ENCODE data around the gene RELN. TPM values are rescaled to one million over a fixed set of nuclear protein-coding genes. Genes with fewer than 3 reads are reported as not detected.

The RELN gene
- total and polyA plus RNA-seq, 9 of the 15 experiments (the other 6 are each of a cell fraction or from before 2014, with no cell fraction given): 12.9 to 43.2 (median 18.1) TPM

DNA sequence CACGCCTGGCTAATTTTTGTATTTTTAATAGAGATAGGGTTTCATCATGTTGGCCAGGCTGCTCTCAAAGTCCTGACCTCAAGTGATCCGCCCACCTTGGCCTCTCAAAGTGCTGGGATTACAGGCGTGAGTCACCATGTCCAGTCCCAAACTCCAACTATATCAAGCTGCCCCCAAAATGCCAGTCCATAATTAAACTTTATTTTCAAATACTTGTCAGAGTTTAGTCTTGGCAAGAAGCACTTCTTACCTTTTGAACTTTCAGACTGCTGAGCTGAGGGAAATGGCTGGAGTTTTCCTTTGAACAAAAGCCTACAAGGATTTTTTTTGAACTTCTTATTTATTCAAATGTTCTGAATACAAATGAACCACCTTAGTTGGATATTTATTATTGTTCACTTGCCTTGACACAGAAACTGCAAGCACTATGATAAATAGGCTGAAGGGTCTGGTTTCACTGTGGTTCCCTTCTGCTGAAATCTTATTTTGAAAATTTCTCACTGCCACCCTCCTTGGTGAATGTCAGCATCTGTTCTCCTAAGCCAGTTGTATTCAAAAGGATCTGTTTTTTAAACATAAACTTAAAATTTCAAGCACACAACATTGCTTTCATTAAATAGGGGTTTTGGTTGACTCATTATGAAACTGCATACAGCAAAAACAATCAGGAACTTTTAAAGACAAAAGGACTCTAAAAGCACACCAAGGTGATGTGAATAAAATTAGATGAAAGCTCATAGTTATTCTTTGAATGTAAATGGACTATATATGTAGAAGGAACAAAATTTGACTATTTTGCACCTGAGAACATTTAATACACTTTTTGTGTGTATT lies 441.8 kb downstream of the RELN start:
- H3K4me1 ChIP-seq (replicated peaks in 1 of 2; ENCODE audit: control insufficient read depth in 2 of 2, insufficient read depth in 2 of 2, low read length in 2 of 2): no peaks in the 10 kb centered on the region
- H3K79me2 ChIP-seq (ENCODE audit: control insufficient read depth, insufficient read depth, low read length): no peaks in the 10 kb centered on the region
- no peaks in the 10 kb centered on the region for H3K9me1 ChIP-seq (ENCODE audit: control insufficient read depth, insufficient read depth, low read length)
- no peak overlapping the region for H2AFZ ChIP-seq (ENCODE audit: low read depth, low read length)
- 68% methylated on average over 3 of the region's 3 CpGs for WGBS (ENCODE audit: insufficient coverage, low coverage, missing lambda C conversion rate)
- H3K36me3 ChIP-seq (ENCODE audit: control insufficient read depth, insufficient read depth, low read length): peaks cover 17% of the 10 kb centered on the region
- no peaks in the 10 kb centered on the region for H3K27me3 ChIP-seq (ENCODE audit: control insufficient read depth in 2 of 2, insufficient read depth in 2 of 2, low read length in 2 of 2)
- TF ChIP-seq POLR2B (IDR thresholded peaks at IDR 0.05; ENCODE audit: low read depth, partially characterized antibody): no peak
- 0 out of 2 replicates have a peak, but pooled peaks have one; percentile 21 for TF ChIP-seq EGR1 (conservative IDR thresholded peaks at IDR 0.05)
- no peak for TF ChIP-seq HIVEP1 (CRISPR knock-in tag; IDR thresholded peaks at IDR 0.05)
- no peak for TF ChIP-seq BRD9 (IDR thresholded peaks at IDR 0.05; ENCODE audit: low read depth, partially characterized antibody)
- TF ChIP-seq HNRNPUL1 (IDR thresholded peaks at IDR 0.05; ENCODE audit: low read length): no peak
- TF ChIP-seq, protein P1, sequence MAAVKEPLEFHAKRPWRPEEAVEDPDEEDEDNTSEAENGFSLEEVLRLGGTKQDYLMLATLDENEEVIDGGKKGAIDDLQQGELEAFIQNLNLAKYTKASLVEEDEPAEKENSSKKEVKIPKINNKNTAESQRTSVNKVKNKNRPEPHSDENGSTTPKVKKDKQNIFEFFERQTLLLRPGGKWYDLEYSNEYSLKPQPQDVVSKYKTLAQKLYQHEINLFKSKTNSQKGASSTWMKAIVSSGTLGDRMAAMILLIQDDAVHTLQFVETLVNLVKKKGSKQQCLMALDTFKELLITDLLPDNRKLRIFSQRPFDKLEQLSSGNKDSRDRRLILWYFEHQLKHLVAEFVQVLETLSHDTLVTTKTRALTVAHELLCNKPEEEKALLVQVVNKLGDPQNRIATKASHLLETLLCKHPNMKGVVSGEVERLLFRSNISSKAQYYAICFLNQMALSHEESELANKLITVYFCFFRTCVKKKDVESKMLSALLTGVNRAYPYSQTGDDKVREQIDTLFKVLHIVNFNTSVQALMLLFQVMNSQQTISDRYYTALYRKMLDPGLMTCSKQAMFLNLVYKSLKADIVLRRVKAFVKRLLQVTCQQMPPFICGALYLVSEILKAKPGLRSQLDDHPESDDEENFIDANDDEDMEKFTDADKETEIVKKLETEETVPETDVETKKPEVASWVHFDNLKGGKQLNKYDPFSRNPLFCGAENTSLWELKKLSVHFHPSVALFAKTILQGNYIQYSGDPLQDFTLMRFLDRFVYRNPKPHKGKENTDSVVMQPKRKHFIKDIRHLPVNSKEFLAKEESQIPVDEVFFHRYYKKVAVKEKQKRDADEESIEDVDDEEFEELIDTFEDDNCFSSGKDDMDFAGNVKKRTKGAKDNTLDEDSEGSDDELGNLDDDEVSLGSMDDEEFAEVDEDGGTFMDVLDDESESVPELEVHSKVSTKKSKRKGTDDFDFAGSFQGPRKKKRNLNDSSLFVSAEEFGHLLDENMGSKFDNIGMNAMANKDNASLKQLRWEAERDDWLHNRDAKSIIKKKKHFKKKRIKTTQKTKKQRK (IDR thresholded peaks at IDR 0.05; ENCODE audit: borderline replicate concordance, low read depth, low read length): no peak
- TF ChIP-seq, protein P2, sequence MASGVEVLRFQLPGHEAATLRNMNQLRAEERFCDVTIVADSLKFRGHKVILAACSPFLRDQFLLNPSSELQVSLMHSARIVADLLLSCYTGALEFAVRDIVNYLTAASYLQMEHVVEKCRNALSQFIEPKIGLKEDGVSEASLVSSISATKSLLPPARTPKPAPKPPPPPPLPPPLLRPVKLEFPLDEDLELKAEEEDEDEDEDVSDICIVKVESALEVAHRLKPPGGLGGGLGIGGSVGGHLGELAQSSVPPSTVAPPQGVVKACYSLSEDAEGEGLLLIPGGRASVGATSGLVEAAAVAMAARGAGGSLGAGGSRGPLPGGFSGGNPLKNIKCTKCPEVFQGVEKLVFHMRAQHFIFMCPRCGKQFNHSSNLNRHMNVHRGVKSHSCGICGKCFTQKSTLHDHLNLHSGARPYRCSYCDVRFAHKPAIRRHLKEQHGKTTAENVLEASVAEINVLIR (CRISPR knock-in tag; IDR thresholded peaks at IDR 0.05): no peak
- TF ChIP-seq NFYB (IDR thresholded peaks at IDR 0.05; ENCODE audit: extremely low read depth, insufficient read length): no peak
- TF ChIP-seq, protein P3, sequence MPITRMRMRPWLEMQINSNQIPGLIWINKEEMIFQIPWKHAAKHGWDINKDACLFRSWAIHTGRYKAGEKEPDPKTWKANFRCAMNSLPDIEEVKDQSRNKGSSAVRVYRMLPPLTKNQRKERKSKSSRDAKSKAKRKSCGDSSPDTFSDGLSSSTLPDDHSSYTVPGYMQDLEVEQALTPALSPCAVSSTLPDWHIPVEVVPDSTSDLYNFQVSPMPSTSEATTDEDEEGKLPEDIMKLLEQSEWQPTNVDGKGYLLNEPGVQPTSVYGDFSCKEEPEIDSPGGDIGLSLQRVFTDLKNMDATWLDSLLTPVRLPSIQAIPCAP (CRISPR knock-in tag; IDR thresholded peaks at IDR 0.05; ENCODE audit: borderline replicate concordance): no peak
- no peaks in the 10 kb centered on the region for H4K20me1 ChIP-seq (replicated peaks; ENCODE audit: control insufficient read depth, insufficient read depth, low read length)
- no peak overlapping the region for H3K9ac ChIP-seq (ENCODE audit: insufficient read depth in 1 of 2, low read depth in 2 of 2, low read length in 2 of 2)
- no TSS peak for BruUV-seq (replicated peaks)
- POLR2A ChIA-PET: no interaction called here
- FAIRE-seq: no peak
- no peak for DNase-seq (ENCODE audit: extremely low read depth in 1 of 4, low spot score in 3 of 4)
- no peak overlapping the region for H3K4me3 ChIP-seq
- no peak overlapping the region for H3K4me2 ChIP-seq (ENCODE audit: insufficient read depth, low read length)
- H3K27ac ChIP-seq (ENCODE audit: extremely low read depth, low read depth, low read length): no peak overlapping the region
- intact Hi-C loops (cut with micrococcal nuclease) (no loop called here), in situ Hi-C loops (cut with MboI) (no loop called here)
- H3K9me3 ChIP-seq (replicated peaks; ENCODE audit: control insufficient read depth, insufficient read depth, low read depth, low read length): no peaks in the 10 kb centered on the region
- CTCF ChIA-PET (ENCODE audit: low intra/inter-chr PET ratio): no interaction called here
- ATAC-seq: no peak
